ENCODE results near the gene POLR1E. TPM values are rescaled to one million over a fixed set of nuclear protein-coding genes. Genes with fewer than 3 reads are reported as not detected.
A peak's percentile ranks its signal among the peaks of the same experiment; 100 is the strongest.

Gene POLR1E
- total and polyA plus RNA-seq, 10 of the 15 experiments (the other 5 are each of a cell fraction or from before 2014, with no cell fraction given): 13.7 to 71.3 (median 50.4) TPM

- TF ChIP-seq ZNF622 (IDR thresholded peaks at IDR 0.05): no peak
- peak; percentile 94 for TF ChIP-seq POLR2AphosphoS5 (IDR thresholded peaks at IDR 0.05; ENCODE audit: low read length)
- peak; percentile 20; the same call in 1 of the 3 replicates for TF ChIP-seq POU2F2 (IDR thresholded peaks at IDR 0.05; ENCODE audit: borderline replicate concordance, low read depth, low read length)
- TF ChIP-seq YBX1 (IDR thresholded peaks at IDR 0.05): no peak
- no peak for TF ChIP-seq CTCF (IDR thresholded peaks at IDR 0.05 in 2 of 3, conservative IDR thresholded peaks at IDR 0.05 in 1 of 3; ENCODE audit: control insufficient read depth in 2 of 3, extremely low read depth in 1 of 3, insufficient read depth in 1 of 3, low read depth in 3 of 3, low read length in 3 of 3)
- no peak for TF ChIP-seq CHD4 (IDR thresholded peaks at IDR 0.05)
- TF ChIP-seq PML (IDR thresholded peaks at IDR 0.05; ENCODE audit: low read length): peak; percentile 77; the same call in 1 of the 2 replicates
- TF ChIP-seq ZBTB4 (CRISPR knock-in tag; IDR thresholded peaks at IDR 0.05): no peak
- TF ChIP-seq RAD51 (IDR thresholded peaks at IDR 0.05): peak; percentile 51; the same call in 1 of the 2 replicates
- peak; percentile 60; the same call in 1 of the 2 replicates for TF ChIP-seq LARP7 (IDR thresholded peaks at IDR 0.05)
- no peak for TF ChIP-seq RCOR1 (conservative IDR thresholded peaks at IDR 0.05; ENCODE audit: low read depth, low read length)
- TF ChIP-seq ZNF217 (IDR thresholded peaks at IDR 0.05): no peak
- no peak for TF ChIP-seq NFIC (IDR thresholded peaks at IDR 0.05; ENCODE audit: low read depth, low read length)
- no peak for TF ChIP-seq CHD1 (IDR thresholded peaks at IDR 0.05; ENCODE audit: low read depth, low read length)
- TF ChIP-seq NKRF (conservative IDR thresholded peaks at IDR 0.05): peak; percentile 93
- no peak for TF ChIP-seq ATF7 (IDR thresholded peaks at IDR 0.05; ENCODE audit: low read depth)
- no peak for TF ChIP-seq ESRRA (IDR thresholded peaks at IDR 0.05; ENCODE audit: low read length)
- TF ChIP-seq ZBED1 (IDR thresholded peaks at IDR 0.05; ENCODE audit: borderline replicate concordance): no peak
- no peak for TF ChIP-seq FOXK2 (IDR thresholded peaks at IDR 0.05)
- no peak for TF ChIP-seq NFXL1 (IDR thresholded peaks at IDR 0.05; ENCODE audit: borderline replicate concordance)
- TF ChIP-seq POLR2A (IDR thresholded peaks at IDR 0.05; ENCODE audit: low read depth, low read length): peak; percentile 99
Observed at GRCh38 chr9:37485389-37486255, at the start of gene POLR1E (continued).

Measured in GM12878 (cell line).